K562 (cell line): ENCODE data around the gene MAPT. TPM values are rescaled to one million over a fixed set of nuclear protein-coding genes. Genes with fewer than 3 reads are reported as not detected.
A peak's percentile ranks its signal among the peaks of the same experiment; 100 is the strongest.

Experiments used
- ATAC-seq: fragments of 200-7000 bp; cut with Tn5 transposase; 3 replicates; pipeline ENCODE4 v1.9.1; 2020; ENCODE audit warnings: moderate library complexity
- BruUV-seq: library from RNA; stranded (reverse); fragments of 400-500 nt; replicated peaks from 2 replicates; lab custom pipeline; 2021; lab: Mats Ljungman, UMichigan
- CTCF ChIA-PET: fragments of 300-600 bp; formaldehyde crosslinking; extraction: SDS; loops from one replicate; lab custom pipeline; 2021; ENCODE audit warnings: low intra/inter-chr PET ratio; lab: Yijun Ruan, JAX
- POLR2A ChIA-PET: fragments of 300-600, 350-650 bp; sonication (Branson Sonifier 250); formaldehyde crosslinking; extraction: SDS; loops from one replicate; lab custom pipeline; 2021; ENCODE audit warnings: antibody characterized with exemption, inconsistent platforms; lab: Yijun Ruan, JAX
- DNase-seq, 4 experiments: peaks; one replicate each; pipeline versions ENCODE4 v3.0.0 to v3.0.0-alpha.2; 2011 to 2018; ENCODE audit warnings: low spot score in 3 of 4, mixed read lengths in 3 of 4; ENCODE audit errors: extremely low read depth in 1 of 4
- FAIRE-seq: peaks from 2 replicates; lab custom pipeline; 2011; peaks lifted over from hg19 to GRCh38; lab: Jason Lieb, UNC
- H2AFZ ChIP-seq: 2 replicates; pipeline ENCODE4 v1.6.0; 2011; ENCODE audit warnings: low read depth, low read length, control low read depth, inconsistent platforms
- H3K27ac ChIP-seq: fragments of 200-600 bp; 3 replicates; pipeline ENCODE4 v1.8.0; 2011; ENCODE audit warnings: low read depth, mild to moderate bottlenecking, control low read depth, inconsistent platforms, low read length, moderate library complexity, mixed read lengths; ENCODE audit errors: extremely low read depth
- H3K27me3 ChIP-seq, 2 experiments: fragments of 300-600 bp in 1 of 2; 2 replicates in 1 of 2; 3 replicates in 1 of 2; pipeline versions ENCODE4 v1.6.0 to v1.8.0; 2011; ENCODE audit warnings: inconsistent platforms in 2 of 2, low read length in 2 of 2, mild to moderate bottlenecking in 1 of 2, mixed read lengths in 1 of 2, moderate library complexity in 1 of 2; ENCODE audit not compliant: control insufficient read depth in 2 of 2, insufficient read depth in 2 of 2
- H3K36me3 ChIP-seq: fragments of 300-600 bp; 3 replicates; pipeline ENCODE4 v1.8.0; 2011; ENCODE audit warnings: mild to moderate bottlenecking, low read length, inconsistent platforms; ENCODE audit not compliant: control insufficient read depth, insufficient read depth
- H3K4me1 ChIP-seq, 2 experiments: fragments of 200-600 bp in 1 of 2; replicated peaks in 1 of 2; 2 replicates in 1 of 2; 3 replicates in 1 of 2; pipeline versions ENCODE4 v1.5.1 to v1.8.0; 2011; ENCODE audit warnings: inconsistent platforms in 2 of 2, low read length in 2 of 2, mild to moderate bottlenecking in 1 of 2, mixed read lengths in 1 of 2, moderate library complexity in 1 of 2; ENCODE audit not compliant: control insufficient read depth in 2 of 2, insufficient read depth in 2 of 2
- H3K4me2 ChIP-seq: 2 replicates; pipeline ENCODE4 v1.6.1; 2011; ENCODE audit warnings: low read length, control low read depth, inconsistent platforms, mixed read lengths; ENCODE audit not compliant: insufficient read depth
- H3K4me3 ChIP-seq: fragments of 200-600 bp; sonication (generic), shearing (Covaris generic); 2 replicates; pipeline ENCODE4 v1.5.1; 2016; ENCODE audit warnings: control low read depth, inconsistent platforms
- H3K79me2 ChIP-seq: fragments of 200-600 bp; 3 replicates; pipeline ENCODE4 v1.8.0; 2011; ENCODE audit warnings: low read length, inconsistent platforms; ENCODE audit not compliant: control insufficient read depth, insufficient read depth
- H3K9ac ChIP-seq, 2 experiments: 2 replicates each; pipeline versions ENCODE4 v1.6.0 to v1.6.1; 2011; ENCODE audit warnings: low read depth in 2 of 2, low read length in 2 of 2, control low read depth in 1 of 2, inconsistent platforms in 1 of 2, mild to moderate bottlenecking in 1 of 2, mixed read lengths in 1 of 2; ENCODE audit not compliant: insufficient read depth in 1 of 2
- H3K9me1 ChIP-seq: one replicate; pipeline ENCODE4 v1.6.0; 2011; ENCODE audit warnings: inconsistent platforms, mild to moderate bottlenecking, low read length, moderate library complexity; ENCODE audit not compliant: control insufficient read depth, insufficient read depth
- H3K9me3 ChIP-seq: replicated peaks from 2 replicates; pipeline ENCODE4 v1.5.1; 2011; ENCODE audit warnings: low read depth, low read length, inconsistent platforms; ENCODE audit not compliant: control insufficient read depth, insufficient read depth
- H4K20me1 ChIP-seq: replicated peaks from 2 replicates; pipeline ENCODE4 v1.6.1; 2011; ENCODE audit warnings: low read length, inconsistent platforms, mixed read lengths; ENCODE audit not compliant: control insufficient read depth, insufficient read depth
- DMBX1 ChIP-seq: fragments of 250-450 bp; sonication (Bioruptor Pico); IDR thresholded peaks from 2 replicates; pipeline ENCODE4 v1.8.0; 2022; ENCODE audit warnings: inconsistent platforms, mild to moderate bottlenecking, moderate library complexity, borderline replicate concordance
- HIVEP1 ChIP-seq: fragments of 250-450 bp; sonication (Bioruptor Pico); IDR thresholded peaks from 2 replicates; pipeline ENCODE4 v1.4.0; 2020; ENCODE audit warnings: mild to moderate bottlenecking
- MEF2D ChIP-seq: conservative IDR thresholded peaks from 2 replicates; pipeline ENCODE4 v1.6.1; 2016; ENCODE audit warnings: low read depth, missing genetic modification characterization, missing compliant biosample characterization
- MTA2 ChIP-seq: fragments of 450-650 bp; IDR thresholded peaks from 2 replicates; pipeline ENCODE4 v1.6.1; 2016; ENCODE audit warnings: low read depth
- NR2C2 ChIP-seq, 2 experiments: fragments of 200-800 bp in 1 of 2; sonication (Bioruptor generic) in 1 of 2; sonication (generic) in 1 of 2; formaldehyde crosslinking in 1 of 2; IDR thresholded peaks; 2 replicates each; pipeline versions ENCODE4 v1.6.1 to v1.8.0; 2016 to 2022; ENCODE audit warnings: mild to moderate bottlenecking in 1 of 2, missing compliant biosample characterization in 1 of 2, missing genetic modification characterization in 1 of 2, missing genetic modification reagents in 1 of 2
- PTRF ChIP-seq: fragments of 450-650 bp; IDR thresholded peaks from 2 replicates; pipeline ENCODE4 v1.6.1; 2016; ENCODE audit warnings: mild to moderate bottlenecking, missing genetic modification characterization, missing compliant biosample characterization
- RAD51 ChIP-seq: fragments of 450-650 bp; IDR thresholded peaks from 2 replicates; pipeline ENCODE4 v1.7.1; 2016; ENCODE audit warnings: low read depth, mild to moderate bottlenecking, borderline replicate concordance
- TEAD1 ChIP-seq, 2 experiments: fragments of 450-650 bp in 1 of 2; sonication (generic) in 1 of 2; formaldehyde crosslinking; IDR thresholded peaks; 2 replicates each; pipeline versions ENCODE4 v1.4.0 to v1.8.0; 2020 to 2022; ENCODE audit warnings: mild to moderate bottlenecking in 2 of 2, missing genetic modification reagents in 1 of 2
- TEAD2 ChIP-seq: fragments of 450-650 bp; IDR thresholded peaks from 2 replicates; pipeline ENCODE4 v1.6.1; 2016; ENCODE audit warnings: missing genetic modification characterization, control low read depth, missing compliant biosample characterization
- TRIM25 ChIP-seq: fragments of 450-650 bp; IDR thresholded peaks from 2 replicates; pipeline ENCODE4 v1.7.0; 2016; ENCODE audit warnings: borderline replicate concordance
- ZNF175 ChIP-seq: fragments of 200-800 bp; sonication (Bioruptor generic); IDR thresholded peaks from 2 replicates; pipeline ENCODE4 v1.6.1; 2016; ENCODE audit warnings: low read depth, mild to moderate bottlenecking, missing genetic modification characterization, missing compliant biosample characterization
- ZNF311 ChIP-seq: fragments of 250-450 bp; sonication (Bioruptor Pico); IDR thresholded peaks from 2 replicates; pipeline ENCODE4 v1.4.0; 2020; ENCODE audit warnings: mild to moderate bottlenecking, moderate library complexity
- ZNF41 ChIP-seq: fragments of 250-450 bp; sonication (Bioruptor Pico); conservative IDR thresholded peaks from 2 replicates; pipeline ENCODE4 v1.4.0; 2020; ENCODE audit warnings: mild to moderate bottlenecking
- ZNF436 ChIP-seq: fragments of 250-450, 450-650 bp; sonication (Bioruptor Pico); formaldehyde crosslinking; IDR thresholded peaks from 2 replicates; pipeline ENCODE4 v1.7.0; 2020; ENCODE audit warnings: mild to moderate bottlenecking
- ZNF561 ChIP-seq: fragments of 450-650 bp; formaldehyde crosslinking; conservative IDR thresholded peaks from 2 replicates; pipeline ENCODE4 v1.4.0; 2020; ENCODE audit warnings: mild to moderate bottlenecking, moderate library complexity
- ZNF583 ChIP-seq: fragments of 250-450 bp; sonication (Bioruptor Pico); IDR thresholded peaks from 2 replicates; pipeline ENCODE4 v1.4.0; 2020
- ZNF584 ChIP-seq: fragments of 200-800 bp; sonication (Bioruptor generic); IDR thresholded peaks from 2 replicates; pipeline ENCODE4 v1.6.1; 2016; ENCODE audit warnings: low read depth, mild to moderate bottlenecking, missing genetic modification characterization, missing compliant biosample characterization
- ZNF644 ChIP-seq: fragments of 200-800 bp; sonication (Bioruptor generic); IDR thresholded peaks from 2 replicates; pipeline ENCODE4 v1.6.1; 2016; ENCODE audit warnings: low read depth, missing genetic modification characterization, missing compliant biosample characterization
- ZNF76 ChIP-seq: fragments of 250-450 bp; sonication (Bioruptor Pico); IDR thresholded peaks from 2 replicates; pipeline ENCODE4 v1.4.0; 2020; ENCODE audit warnings: mild to moderate bottlenecking, moderate library complexity, borderline replicate concordance
- WGBS: fragments of 100-300 bp; shearing (Covaris generic); methylation state at CpG from one replicate; pipeline ENCODE4 v1.1.6; 2016; ENCODE audit warnings: low coverage, mixed read lengths; ENCODE audit not compliant: insufficient coverage; ENCODE audit errors: missing lambda C conversion rate; 5-methylcytosine and 5-hydroxymethylcytosine counted together
- in situ Hi-C: fragments of 300-500 bp; cut with MboI; formaldehyde crosslinking; loops from 4 replicates; pipeline ENCODE4 v1.15.0; 2018; ENCODE audit warnings: inconsistent platforms, mixed read lengths
- intact Hi-C: fragments of 100-400 bp; cut with micrococcal nuclease; formaldehyde crosslinking; loops from 2 replicates; pipeline ENCODE4 v1.14.2; 2022
- polyA plus RNA-seq, 8 experiments: library from polyadenylated mRNA; depleted of rRNA in 4 of 8; stranded (reverse) in 5 of 8; unstranded in 3 of 8; fragments of >200 nt; fragmentation: Nextera tagmentation in 2 of 8; fragmentation: Illumina TruSeq in 1 of 8; extraction: Ambion mirVana in 2 of 8; extraction: Trizol in 1 of 8; gene quantifications; 2 replicates each; pipeline versions ENCODE4 v1.2.1 to v1.2.3, GENCODE V29; 2011 to 2014; ENCODE audit warnings: inconsistent platforms in 1 of 8, missing spikeins in 1 of 8
- total RNA-seq, 7 experiments: library from RNA; depleted of rRNA in 6 of 7; stranded (reverse); fragments of >200 nt in 6 of 7; fragmentation: Illumina TruSeq in 2 of 7; extraction: Trizol in 2 of 7; gene quantifications; 2 replicates each; pipeline versions ENCODE4 v1.2.1 to v1.2.3, GENCODE V29; 2011 to 2021; ENCODE audit warnings: low replicate concordance in 1 of 7
- TF ChIP-seq, protein P1 (sequence below): fragments of 450-650 bp; IDR thresholded peaks from 2 replicates; pipeline ENCODE4 v1.6.1; 2016; ENCODE audit warnings: missing biosample characterization, missing genetic modification characterization

MAPT gene
- total and polyA plus RNA-seq, 9 of the 15 experiments (the other 6 are each of a cell fraction or from before 2014, with no cell fraction given): 0.04 to 1.1 (median 0.36) TPM

DNA sequence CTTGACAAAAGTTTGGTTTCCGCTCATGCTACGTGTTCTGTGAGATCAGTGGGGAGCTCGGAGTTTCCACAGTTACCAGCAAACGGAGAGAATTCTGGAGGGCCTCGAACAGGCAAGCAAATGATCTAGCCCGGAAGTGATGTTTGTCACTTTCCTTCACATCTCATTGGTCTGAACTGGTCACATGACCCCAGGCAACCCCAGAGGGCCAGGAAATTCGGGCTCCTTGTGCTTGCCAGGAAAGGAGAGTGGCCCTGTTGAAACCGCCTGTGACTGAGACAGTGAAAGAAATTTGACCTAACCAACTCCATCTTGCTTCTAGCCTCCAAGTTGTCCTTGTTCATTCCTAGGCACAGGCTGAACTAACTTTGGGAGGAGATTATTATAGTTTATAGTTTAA, 26.7 kb upstream of the MAPT start:
- in situ Hi-C loops: no loop called here
- peak overlapping the region; percentile 60 for H2AFZ ChIP-seq
- H3K4me2 ChIP-seq: no peak overlapping the region
- peaks cover 3 to 11% of the 10 kb centered on the region in 2 experiments; a peak in 2 of 5 replicates for H3K4me1 ChIP-seq
- intact Hi-C loops: no loop called here
- ATAC-seq: peak; percentile 53; the same call in 2 of the 3 replicates
- DNase-seq: peak; percentile 27 to 83 (median 76)
- FAIRE-seq: peak; percentile 70
- H3K9ac ChIP-seq: no peak overlapping the region
- H3K79me2 ChIP-seq: no peaks in the 10 kb centered on the region
- H3K9me1 ChIP-seq: no peaks in the 10 kb centered on the region
- H3K36me3 ChIP-seq: no peaks in the 10 kb centered on the region
- CTCF ChIA-PET: interaction anchor here (0.5 kb wide), 1 partner anchor 30 kb away, joined by 3 read pairs; no protein-coding TSS in a partner anchor
- BruUV-seq: no TSS peak
- no peaks in the 10 kb centered on the region for H4K20me1 ChIP-seq
- no peak overlapping the region for H3K4me3 ChIP-seq
- no peaks in the 10 kb centered on the region for H3K9me3 ChIP-seq
- WGBS: 22% methylated on average over 8 of the region's 8 CpGs
- POLR2A ChIA-PET: no interaction called here
- H3K27ac ChIP-seq: no peak overlapping the region
- peaks cover 11 to 25% of the 10 kb centered on the region in 2 experiments; a peak in 3 of 5 replicates for H3K27me3 ChIP-seq
- TF ChIP-seq MTA2 (no peak), ZNF311 (CRISPR knock-in tag) (peak; percentile 81; the same call in 1 of the 2 replicates), ZNF76 (peak; percentile 63; the same call in 1 of the 2 replicates), MEF2D (tag) (peak; percentile 52; the same call in 1 of the 2 replicates), ZNF584 (CRISPR knock-in tag) (0 out of 2 replicates have a peak, but pooled peaks have one; percentile 62), TEAD2 (tag) (0 out of 2 replicates have a peak, but pooled peaks have one; percentile 10), ZNF561 (CRISPR knock-in tag) (no peak), ZNF175 (CRISPR knock-in tag) (peak; percentile 89), TRIM25 (no peak), NR2C2 (CRISPR knock-in tag; IDR thresholded peaks at IDR 0.05) (no peak), NR2C2 (tag; IDR thresholded peaks at IDR 0.05) (0 out of 2 replicates have a peak, but pooled peaks have one; percentile 14), ZNF644 (tag) (0 out of 2 replicates have a peak, but pooled peaks have one; percentile 50), PTRF (tag) (peak; percentile 64; the same call in 1 of the 2 replicates), ZNF41 (CRISPR knock-in tag) (0 out of 2 replicates have a peak, but pooled peaks have one; percentile 63), RAD51 (peak; percentile 80), ZNF583 (peak; percentile 76; the same call in 1 of the 2 replicates), ZNF436 (CRISPR knock-in tag) (no peak), HIVEP1 (CRISPR knock-in tag) (0 out of 2 replicates have a peak, but pooled peaks have one; percentile 26), DMBX1 (CRISPR knock-in tag) (peak; percentile 84; the same call in 1 of the 2 replicates), TEAD1 (CRISPR knock-in tag; IDR thresholded peaks at IDR 0.05) (0 out of 4 replicates have a peak, but pooled peaks of 1 of the 2 experiments have one; percentile 39)
- TF ChIP-seq, protein P1, sequence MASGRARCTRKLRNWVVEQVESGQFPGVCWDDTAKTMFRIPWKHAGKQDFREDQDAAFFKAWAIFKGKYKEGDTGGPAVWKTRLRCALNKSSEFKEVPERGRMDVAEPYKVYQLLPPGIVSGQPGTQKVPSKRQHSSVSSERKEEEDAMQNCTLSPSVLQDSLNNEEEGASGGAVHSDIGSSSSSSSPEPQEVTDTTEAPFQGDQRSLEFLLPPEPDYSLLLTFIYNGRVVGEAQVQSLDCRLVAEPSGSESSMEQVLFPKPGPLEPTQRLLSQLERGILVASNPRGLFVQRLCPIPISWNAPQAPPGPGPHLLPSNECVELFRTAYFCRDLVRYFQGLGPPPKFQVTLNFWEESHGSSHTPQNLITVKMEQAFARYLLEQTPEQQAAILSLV: 0 out of 2 replicates have a peak, but pooled peaks have one; percentile 17
